H1 (cell line): ENCODE measurements around the gene SYT13. TPM values are rescaled to one million over a fixed set of nuclear protein-coding genes. Genes with fewer than 3 reads are reported as not detected.

Source experiments
- BACH1 ChIP-seq: IDR thresholded peaks from 2 replicates; pipeline ENCODE4 v1.6.1; 2012; ENCODE audit warnings: low read length, improper control_type of control experiment
- HDAC6 ChIP-seq: IDR thresholded peaks from one replicate; pipeline ENCODE4 v1.7.1; 2012; ENCODE audit warnings: low read depth, mild to moderate bottlenecking, inconsistent platforms, low read length, moderate library complexity
- JUN ChIP-seq: IDR thresholded peaks from 2 replicates; pipeline ENCODE4 v1.6.1; 2011; ENCODE audit warnings: low read depth, mild to moderate bottlenecking, improper control_type of control experiment, low read length
- JUND ChIP-seq: IDR thresholded peaks from 2 replicates; pipeline ENCODE4 v1.6.1; 2011; ENCODE audit warnings: mild to moderate bottlenecking, improper control_type of control experiment, low read length
- KDM4A ChIP-seq: IDR thresholded peaks from one replicate; pipeline ENCODE4 v1.7.1; 2012; ENCODE audit warnings: low read depth, mild to moderate bottlenecking, moderate library complexity, low read length, inconsistent platforms; ENCODE audit not compliant: severe bottlenecking
- POU5F1 ChIP-seq: IDR thresholded peaks from 2 replicates; pipeline ENCODE4 v1.6.1; 2011; ENCODE audit warnings: low read depth, mild to moderate bottlenecking, low read length, moderate library complexity
- SIRT6 ChIP-seq: IDR thresholded peaks from one replicate; pipeline ENCODE4 v1.7.1; 2012; ENCODE audit warnings: low read length, inconsistent platforms
- SP4 ChIP-seq: IDR thresholded peaks from 2 replicates; pipeline ENCODE4 v1.6.1; 2012; ENCODE audit warnings: low read length, inconsistent platforms
- TCF12 ChIP-seq: IDR thresholded peaks from 2 replicates; pipeline ENCODE4 v1.6.1; 2011; ENCODE audit warnings: low read depth, mild to moderate bottlenecking, low read length
- ZNF274 ChIP-seq: IDR thresholded peaks from 2 replicates; pipeline ENCODE4 v1.7.0; 2012; ENCODE audit warnings: low read length, borderline replicate concordance; ENCODE audit errors: extremely low read depth
- polyA plus RNA-seq, 7 experiments: library from polyadenylated mRNA; depleted of rRNA in 3 of 7; stranded (reverse) in 5 of 7; unstranded in 2 of 7; fragments of >200 nt in 5 of 7; fragments of 200-250 nt in 2 of 7; gene quantifications; 1 replicate in 5 of 7; 2 replicates in 1 of 7; 4 replicates in 1 of 7; pipeline versions ENCODE4 v1.2.1 to v1.2.3, GENCODE V29; 2011 to 2013; ENCODE audit warnings: missing spikeins in 2 of 7, mixed read lengths in 2 of 7
- total RNA-seq: library from RNA; stranded (reverse); fragmentation: NEBNext Ultra II Directional; extraction: Animal tissue kit (Norgen Biotek cat#: 25700); gene quantifications from 2 replicates; pipeline ENCODE4 v1.2.1, GENCODE V29; 2021

SYT13 gene
- total and polyA plus RNA-seq, 2 of the 8 experiments (the other 6 are each of a cell fraction or from before 2014, with no cell fraction given): 4.8 to 13.2 TPM

DNA sequence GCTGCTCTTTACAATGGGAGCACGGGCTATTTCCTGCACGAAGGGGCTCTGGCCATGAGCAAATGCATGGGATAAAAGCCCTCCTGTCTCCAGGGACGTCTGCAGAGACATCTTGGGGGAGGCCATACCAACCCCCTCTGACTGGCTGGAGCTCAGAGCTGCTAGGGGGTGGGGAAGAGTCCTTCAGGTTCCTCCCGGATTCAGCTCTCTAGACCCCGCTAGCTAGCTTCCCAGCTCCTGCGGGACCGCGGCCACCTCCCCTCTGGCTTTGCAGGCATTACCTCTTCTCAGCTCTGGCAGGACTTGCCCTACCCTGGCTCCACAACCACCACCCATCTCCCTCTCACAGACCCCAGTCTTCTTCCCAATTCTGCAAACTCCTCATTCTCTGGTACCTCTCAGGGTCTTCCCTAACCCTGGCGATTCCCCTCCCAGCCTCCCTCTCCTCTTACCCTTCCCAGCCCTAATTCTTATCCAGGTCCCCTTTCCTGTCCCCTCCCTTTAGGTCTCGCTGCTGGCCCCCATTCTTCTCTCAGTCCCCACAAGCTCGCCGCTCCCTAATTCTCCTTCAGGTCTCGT, 802 bp downstream of the SYT13 start (continued):
- no peak for TF ChIP-seq TCF12
- TF ChIP-seq HDAC6: no peak
- TF ChIP-seq SP4: no peak
- no peak for TF ChIP-seq POU5F1
- no peak for TF ChIP-seq SIRT6
- TF ChIP-seq JUND: no peak
- no peak for TF ChIP-seq ZNF274
- TF ChIP-seq KDM4A: no peak
- no peak for TF ChIP-seq JUN
- no peak for TF ChIP-seq BACH1
